NCI-H82 treated with DMSO at 0.1 percent for 48 hours (cell line): ENCODE results near the gene ATP2C1.
"Not testable (repeated sequence)": the region's sequence is repeated elsewhere in the genome, so short reads cannot be mapped to it uniquely, and the experiment has no call there.

Experiments
- DNase-seq: peaks from one replicate; lab custom pipeline; 2025; ENCODE audit not compliant: unreplicated experiment; lab: John Stamatoyannopoulos, UW

ATP2C1 gene

GRCh38 chr3:130893376-130894129, at the start of gene ATP2C1:
Gene ATP2C1, plus strand, starts transcription at chr3:130894084. Its CDS starts 686 bp downstream, at chr3:130894770.
- DNase-seq: peak; percentile 90

DNA sequence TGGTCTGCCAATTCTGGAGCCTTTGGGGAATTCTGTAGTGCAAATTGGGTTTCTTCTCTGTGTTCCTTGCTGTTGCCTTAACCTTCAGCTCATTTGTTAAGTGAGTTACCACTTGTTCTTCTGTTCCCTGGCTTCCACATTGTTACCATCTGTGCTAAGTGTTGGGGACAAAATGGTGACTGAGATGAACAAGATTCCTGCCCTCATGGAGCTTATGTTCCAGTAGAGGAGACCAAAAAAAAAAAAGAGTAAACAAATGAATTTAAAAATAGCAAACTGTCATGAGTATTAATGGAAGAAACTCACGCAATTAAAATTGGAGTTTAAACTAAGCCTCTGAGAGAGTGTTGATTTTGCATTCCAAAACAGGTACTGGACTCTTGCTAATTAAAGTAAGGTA, 49.4 kb upstream of the ATP2C1 start:
- DNase-seq: no peak

GRCh38 chr3:130846181-130846580, 47.7 kb upstream of the ATP2C1 start:
- no peak for DNase-seq

DNA sequence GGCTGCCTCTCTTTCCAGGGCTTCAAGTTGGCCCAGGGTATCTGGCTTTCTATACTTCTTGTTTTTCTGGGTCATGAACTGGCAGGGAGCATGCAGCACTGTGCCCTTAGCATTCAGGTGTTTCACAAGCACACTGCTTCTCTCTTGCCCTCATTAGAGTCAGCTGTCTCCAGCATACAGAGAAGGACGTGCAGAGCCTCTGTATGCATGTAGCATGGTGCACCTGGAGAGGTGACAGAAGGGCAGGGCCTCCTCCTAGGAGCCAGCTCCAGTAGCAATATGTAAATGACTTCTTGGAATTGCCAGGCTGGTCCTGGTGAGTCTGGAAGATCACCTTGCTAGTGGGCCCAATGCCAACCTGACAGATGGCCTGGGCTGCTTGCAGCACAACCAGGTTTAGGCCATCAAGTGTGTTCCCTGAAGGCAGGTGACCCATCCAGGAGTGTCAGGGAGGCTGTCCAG, 44.8 kb upstream of the ATP2C1 start:
- DNase-seq: no peak

- DNase-seq: no peak
Measured at GRCh38 chr3:130850044-130850797, 43.7 kb upstream of the ATP2C1 start.

DNA sequence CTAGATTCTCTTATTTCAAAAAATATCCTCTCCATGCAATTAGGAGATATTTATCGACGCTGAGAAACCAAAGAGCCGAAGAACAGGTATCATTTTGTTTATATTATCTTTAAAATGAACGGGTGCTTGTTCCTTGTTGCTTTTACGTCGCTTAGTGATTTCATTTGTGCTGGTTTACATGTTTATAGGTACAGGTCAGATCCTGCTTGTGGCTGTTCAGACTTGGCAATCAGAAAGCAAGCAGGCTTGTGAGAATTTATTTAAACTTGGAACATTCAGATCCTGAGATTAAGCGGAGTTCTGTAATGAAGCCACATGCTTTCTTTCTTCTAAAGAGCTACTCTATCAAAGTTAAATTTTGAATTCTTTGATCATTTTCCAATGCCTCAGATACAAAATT, 43.0 kb upstream of the ATP2C1 start:
- DNase-seq: no peak

- no peak for DNase-seq
Measured at GRCh38 chr3:130851277-130851676, 42.6 kb upstream of the ATP2C1 start.

DNA sequence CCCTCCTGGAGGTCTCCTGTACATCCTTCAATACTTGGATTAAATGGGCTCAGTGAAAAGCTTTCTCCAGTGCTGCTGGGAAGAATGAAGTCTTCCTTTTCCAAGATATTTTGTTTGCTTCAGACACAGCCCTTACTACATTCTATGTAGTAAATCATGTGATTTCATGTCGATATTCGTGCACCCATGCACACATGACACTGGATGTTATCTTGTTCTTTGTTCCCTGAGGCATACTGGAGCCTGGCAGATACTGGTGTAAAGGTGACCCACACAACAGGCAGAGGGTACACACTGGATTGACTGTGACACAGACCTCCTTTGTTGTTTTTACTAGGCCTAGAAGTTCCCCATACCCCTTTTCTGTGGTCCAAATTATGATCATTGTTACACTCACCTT, 40.3 kb upstream of the ATP2C1 start:
- no peak for DNase-seq

DNA sequence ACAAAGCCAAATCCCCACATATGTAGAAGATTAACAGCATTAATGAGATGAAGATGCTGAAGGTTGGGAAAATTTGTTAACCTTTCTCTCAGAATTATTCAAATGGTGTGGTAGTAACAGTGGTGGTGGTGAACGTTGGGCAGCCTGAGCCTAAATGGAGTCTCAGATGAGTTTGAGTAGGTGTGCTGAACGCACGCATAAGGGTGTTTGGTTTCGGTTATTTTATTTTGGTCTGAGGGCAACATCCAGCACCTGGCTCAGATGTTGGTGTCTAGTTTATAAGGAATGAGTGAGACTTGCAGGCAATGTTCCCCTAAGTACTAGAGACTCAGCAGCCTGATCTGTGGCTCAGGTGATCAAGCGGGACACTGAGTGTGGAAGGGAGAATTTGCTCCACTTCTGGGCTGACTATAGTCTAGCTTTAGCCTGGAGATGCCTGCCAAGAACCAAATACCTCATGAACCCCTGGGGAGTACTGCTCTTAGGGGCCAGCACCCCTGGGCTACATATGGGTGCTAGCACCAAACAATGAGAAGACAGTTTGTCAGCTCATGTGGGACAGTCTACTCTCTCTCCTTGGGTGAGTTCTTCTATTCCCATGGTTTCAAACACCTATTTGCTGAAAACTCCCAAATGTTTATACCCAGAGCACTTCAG, 39.5 kb upstream of the ATP2C1 start:
- DNase-seq: no peak

DNA sequence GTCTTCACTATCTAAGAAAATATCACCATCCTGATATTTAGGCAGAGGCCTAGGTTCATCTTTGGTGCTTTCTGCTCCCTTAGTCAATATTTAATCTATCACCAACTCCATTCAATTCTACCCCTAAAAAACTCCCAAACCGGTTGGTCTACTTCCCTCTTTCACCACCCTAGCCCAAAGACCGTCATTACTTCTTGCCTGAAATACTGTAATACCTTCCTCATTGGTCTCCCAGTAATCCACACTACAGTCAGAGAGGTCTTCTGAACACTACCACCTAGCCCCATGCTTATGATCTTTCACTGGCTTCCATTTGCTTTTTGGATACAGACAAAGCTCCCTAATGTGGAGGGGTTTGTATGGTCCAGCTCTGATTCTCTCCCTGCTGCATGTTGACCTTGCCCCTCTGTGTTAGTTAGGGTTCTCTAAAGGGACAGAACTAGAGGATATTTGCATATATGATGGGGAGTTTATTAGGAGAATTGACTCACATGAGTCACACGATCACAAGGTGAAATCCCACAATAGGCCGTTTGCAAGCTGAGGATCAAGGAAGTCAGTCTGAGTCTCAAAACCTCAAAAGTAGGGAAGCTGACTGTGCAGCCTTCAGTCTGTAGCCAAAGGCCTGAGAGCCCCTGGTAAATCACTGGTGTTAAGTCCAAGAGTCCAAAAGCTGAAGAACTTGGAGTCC, 36.4 kb upstream of the ATP2C1 start:
- DNase-seq: no peak

GRCh38 chr3:130862130-130862529, 31.8 kb upstream of the ATP2C1 start:
- not testable (repeated sequence) for DNase-seq

DNA sequence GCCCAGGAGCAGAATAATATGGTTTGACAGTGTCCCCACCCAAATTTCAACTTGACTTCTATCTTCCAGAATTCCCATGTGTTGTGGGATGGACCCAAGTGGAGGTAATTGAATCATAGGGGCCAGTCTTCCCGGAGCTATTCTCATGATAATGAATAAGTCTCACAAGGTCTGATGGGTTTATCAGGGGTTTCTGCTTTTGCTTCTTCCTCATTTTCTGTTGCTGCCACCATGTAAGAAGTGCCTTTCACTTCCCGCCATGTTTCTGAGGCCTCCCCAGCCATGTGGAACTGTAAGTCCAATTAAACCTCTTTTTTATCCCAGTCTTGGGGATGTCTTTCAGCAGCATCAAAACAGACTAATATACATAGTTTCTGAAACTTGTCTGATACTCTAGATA, 28.4 kb upstream of the ATP2C1 start:
- no peak for DNase-seq

DNA sequence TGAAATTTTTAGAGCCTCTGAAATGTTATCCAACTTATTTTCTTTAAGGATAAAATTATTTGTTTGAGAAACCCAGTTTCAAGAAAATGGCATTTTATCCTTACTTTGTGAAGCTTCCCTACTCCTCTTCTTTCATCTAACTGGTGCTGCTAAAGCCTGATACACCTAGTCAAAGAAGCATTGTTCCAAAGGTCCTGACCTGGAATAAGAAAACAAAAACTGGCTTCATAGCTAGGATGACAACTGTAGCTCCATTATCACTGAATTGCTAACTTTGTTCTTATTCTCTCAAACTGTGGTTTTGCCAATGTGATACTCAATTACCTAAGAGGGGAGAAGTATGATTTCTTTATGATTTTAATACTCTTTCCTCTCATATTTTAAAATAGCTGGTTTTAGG, 27.6 kb upstream of the ATP2C1 start:
- no peak for DNase-seq

GRCh38 chr3:130870423-130870822, 23.5 kb upstream of the ATP2C1 start:
- DNase-seq: no peak

- no peak for DNase-seq
Measured at GRCh38 chr3:130876594-130876993, 17.3 kb upstream of the ATP2C1 start.

DNA sequence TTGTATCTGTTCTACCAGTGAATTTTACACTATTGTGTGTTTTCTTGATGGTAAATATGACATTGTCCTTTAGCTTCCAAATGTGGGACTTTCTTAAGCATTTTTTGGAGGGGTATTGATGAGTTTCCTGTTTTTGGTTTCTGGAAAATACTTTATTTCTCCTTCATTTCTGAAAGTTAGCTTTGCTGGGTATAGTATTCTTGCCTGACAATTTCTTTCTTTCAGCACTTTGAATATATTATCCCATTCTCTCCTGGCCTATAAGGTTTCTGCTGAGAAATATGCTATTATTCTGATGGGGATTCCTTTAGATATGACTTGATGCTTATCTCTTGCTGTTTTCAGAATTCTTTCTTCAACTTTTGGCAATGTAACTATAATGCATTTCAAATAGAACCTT, 15.4 kb upstream of the ATP2C1 start:
- no peak for DNase-seq

GRCh38 chr3:130889416-130889946, 4.4 kb upstream of the ATP2C1 start:
- DNase-seq: no peak

- DNase-seq: peak; percentile 66
Measured at GRCh38 chr3:130892759-130893375, 1.0 kb upstream of the ATP2C1 start.

GRCh38 chr3:130894130-130894985, 474 bp downstream of the ATP2C1 start:
- peak; percentile 55 for DNase-seq

DNA sequence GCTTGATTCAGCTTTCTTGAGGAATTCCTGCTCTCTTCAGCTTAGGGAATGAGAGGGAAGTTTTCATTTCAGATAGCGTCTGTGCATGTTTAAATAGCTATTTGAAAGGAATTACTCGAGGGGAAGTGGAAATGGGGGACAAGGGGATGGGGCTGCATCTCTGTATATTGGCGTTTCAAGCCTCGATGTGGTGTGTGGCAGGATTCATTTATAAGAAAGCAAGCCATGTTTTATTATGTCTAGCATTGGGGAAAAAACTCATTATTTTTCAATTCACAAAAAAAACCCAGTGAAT, 1.0 kb downstream of the ATP2C1 start:
- DNase-seq: no peak
